HFFc6 (cell line): ENCODE results near the gene FBXW4. TPM values are rescaled to one million over a fixed set of nuclear protein-coding genes. Genes with fewer than 3 reads are reported as not detected.

Source experiments
- DNase-seq: peaks from one replicate; pipeline ENCODE4 v3.0.0-alpha.2; 2018
- H3K27ac Mint-ChIP-seq: 2 replicates; pipeline ENCODE4 v1.8.0; 2020; ENCODE audit warnings: mild to moderate bottlenecking, mixed read lengths
- H3K27me3 Mint-ChIP-seq: 2 replicates; pipeline ENCODE4 v1.8.0; 2021; ENCODE audit warnings: mild to moderate bottlenecking, moderate library complexity, mixed read lengths; ENCODE audit not compliant: insufficient read depth
- H3K36me3 Mint-ChIP-seq: 2 replicates; pipeline ENCODE4 v1.8.0; 2021; ENCODE audit warnings: low read depth, mixed read lengths
- H3K4me1 Mint-ChIP-seq: 2 replicates; pipeline ENCODE4 v1.8.0; 2020; ENCODE audit warnings: low read depth, mixed read lengths
- H3K4me3 Mint-ChIP-seq: 2 replicates; pipeline ENCODE4 v1.8.0; 2020; ENCODE audit warnings: mild to moderate bottlenecking, moderate library complexity, mixed read lengths
- H3K9me3 Mint-ChIP-seq: 2 replicates; pipeline ENCODE4 v1.8.0; 2020; ENCODE audit warnings: mild to moderate bottlenecking, mixed read lengths
- total RNA-seq, 6 experiments: library from RNA; stranded (reverse); fragmentation: NEBNext Ultra II Directional; extraction: Animal tissue kit (Norgen Biotek cat#: 25700); gene quantifications; 2 replicates in 1 of 6; 3 replicates in 5 of 6; pipeline ENCODE4 v1.2.3, GENCODE V29; 2021
- TF ChIP-seq, protein P1 (sequence below): fragments of 200-600 bp; sonication (generic); IDR thresholded peaks from 2 replicates; pipeline ENCODE4 v1.5.0; 2021; ENCODE audit warnings: antibody characterized with exemption, mild to moderate bottlenecking

Gene FBXW4
- total RNA-seq, 6 experiments from 2014 or later = 22.9 to 33.3 (median 28.8) TPM

DNA sequence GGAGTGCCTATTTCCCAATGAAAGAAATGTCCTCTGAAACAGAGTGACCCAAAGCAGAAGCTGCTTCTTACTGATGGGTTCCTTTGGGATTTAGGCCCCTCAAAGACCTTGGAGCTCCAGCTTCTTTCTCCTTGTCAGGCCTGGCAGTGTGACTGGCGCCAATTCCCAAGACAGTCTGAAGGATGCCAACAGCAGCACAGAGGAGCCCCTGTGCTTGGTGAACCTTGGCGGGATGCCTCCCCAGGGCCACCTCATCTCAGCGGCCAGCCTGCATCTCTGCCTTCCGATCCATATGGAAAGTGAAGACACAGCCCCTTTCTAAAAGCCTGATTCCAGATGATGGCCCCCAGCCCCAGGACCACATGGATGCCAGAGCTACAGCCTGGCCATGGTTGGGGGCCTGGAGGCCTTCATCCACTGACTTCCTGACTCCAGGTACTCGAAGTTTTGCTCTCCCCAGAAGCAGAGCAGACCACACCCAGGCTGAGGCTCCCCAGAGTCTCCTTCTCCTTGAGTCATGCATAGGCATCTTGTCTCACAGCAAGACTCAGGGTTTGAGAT lies 45.4 kb downstream of the FBXW4 start:
- Mint-ChIP-seq H3K27ac (no peak overlapping the region), H3K36me3 (no peaks in the 10 kb centered on the region), H3K4me1 (no peaks in the 10 kb centered on the region), H3K9me3 (no peaks in the 10 kb centered on the region), H3K4me3 (no peak overlapping the region), H3K27me3 (peaks cover 4% of the 10 kb centered on the region)
- no peak for DNase-seq
- TF ChIP-seq, protein P1, sequence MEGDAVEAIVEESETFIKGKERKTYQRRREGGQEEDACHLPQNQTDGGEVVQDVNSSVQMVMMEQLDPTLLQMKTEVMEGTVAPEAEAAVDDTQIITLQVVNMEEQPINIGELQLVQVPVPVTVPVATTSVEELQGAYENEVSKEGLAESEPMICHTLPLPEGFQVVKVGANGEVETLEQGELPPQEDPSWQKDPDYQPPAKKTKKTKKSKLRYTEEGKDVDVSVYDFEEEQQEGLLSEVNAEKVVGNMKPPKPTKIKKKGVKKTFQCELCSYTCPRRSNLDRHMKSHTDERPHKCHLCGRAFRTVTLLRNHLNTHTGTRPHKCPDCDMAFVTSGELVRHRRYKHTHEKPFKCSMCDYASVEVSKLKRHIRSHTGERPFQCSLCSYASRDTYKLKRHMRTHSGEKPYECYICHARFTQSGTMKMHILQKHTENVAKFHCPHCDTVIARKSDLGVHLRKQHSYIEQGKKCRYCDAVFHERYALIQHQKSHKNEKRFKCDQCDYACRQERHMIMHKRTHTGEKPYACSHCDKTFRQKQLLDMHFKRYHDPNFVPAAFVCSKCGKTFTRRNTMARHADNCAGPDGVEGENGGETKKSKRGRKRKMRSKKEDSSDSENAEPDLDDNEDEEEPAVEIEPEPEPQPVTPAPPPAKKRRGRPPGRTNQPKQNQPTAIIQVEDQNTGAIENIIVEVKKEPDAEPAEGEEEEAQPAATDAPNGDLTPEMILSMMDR = no peak

DNA sequence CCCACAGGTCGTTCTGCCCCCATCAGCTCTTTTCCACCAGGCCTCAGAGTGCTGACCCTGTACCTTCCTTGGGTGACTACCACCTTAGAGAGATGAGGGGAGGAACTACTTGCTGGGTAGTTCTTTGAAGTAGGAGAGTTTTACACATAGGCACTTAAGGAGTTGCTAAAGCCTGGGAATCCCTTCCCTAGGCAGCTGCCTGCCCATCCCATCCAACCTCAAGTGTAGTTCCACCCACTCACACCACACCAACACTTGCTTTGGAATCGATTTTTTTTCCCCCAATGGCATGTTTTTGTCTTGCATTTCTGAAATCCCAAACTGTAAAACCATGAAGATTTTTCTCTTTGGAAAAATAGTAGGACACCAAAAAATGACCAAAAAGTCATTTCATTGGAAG lies 47.7 kb downstream of the FBXW4 start:
- Mint-ChIP-seq H3K36me3 (no peaks in the 10 kb centered on the region), H3K9me3 (no peaks in the 10 kb centered on the region), H3K27me3 (peaks cover 4% of the 10 kb centered on the region), H3K4me1 (no peaks in the 10 kb centered on the region), H3K4me3 (no peak overlapping the region), H3K27ac (no peak overlapping the region)
- TF ChIP-seq, protein P1 = no peak
- no peak for DNase-seq

DNA sequence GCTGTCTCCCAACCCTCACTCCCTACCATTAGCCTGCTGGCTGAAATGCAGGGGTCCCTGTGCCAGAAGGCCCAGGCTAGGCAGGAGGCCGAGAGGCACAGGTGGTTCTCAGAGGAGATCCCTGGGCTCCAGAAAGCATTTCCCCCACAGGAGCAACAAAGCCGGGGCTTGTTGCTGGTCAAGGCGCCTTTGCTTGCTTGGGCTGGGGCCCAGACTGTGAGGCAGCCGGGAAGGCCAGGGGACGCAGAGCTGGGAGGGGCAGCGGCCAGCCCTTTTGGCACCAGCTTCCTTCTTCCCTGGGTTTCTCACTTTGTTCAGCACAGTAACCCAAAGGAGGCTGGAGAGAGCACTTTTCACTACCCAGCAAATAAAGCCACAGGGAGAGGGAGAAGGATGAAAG lies 48.6 kb downstream of the FBXW4 start:
- TF ChIP-seq, protein P1 = no peak
- no peaks in the 10 kb centered on the region for H3K9me3 Mint-ChIP-seq
- DNase-seq = no peak
- H3K4me1 Mint-ChIP-seq = no peaks in the 10 kb centered on the region
- no peak overlapping the region for H3K4me3 Mint-ChIP-seq
- peaks cover 2% of the 10 kb centered on the region; the same call in 1 of the 2 replicates for H3K36me3 Mint-ChIP-seq
- no peak overlapping the region for H3K27ac Mint-ChIP-seq
- H3K27me3 Mint-ChIP-seq = peaks cover 2% of the 10 kb centered on the region; the same call in 1 of the 2 replicates

DNA sequence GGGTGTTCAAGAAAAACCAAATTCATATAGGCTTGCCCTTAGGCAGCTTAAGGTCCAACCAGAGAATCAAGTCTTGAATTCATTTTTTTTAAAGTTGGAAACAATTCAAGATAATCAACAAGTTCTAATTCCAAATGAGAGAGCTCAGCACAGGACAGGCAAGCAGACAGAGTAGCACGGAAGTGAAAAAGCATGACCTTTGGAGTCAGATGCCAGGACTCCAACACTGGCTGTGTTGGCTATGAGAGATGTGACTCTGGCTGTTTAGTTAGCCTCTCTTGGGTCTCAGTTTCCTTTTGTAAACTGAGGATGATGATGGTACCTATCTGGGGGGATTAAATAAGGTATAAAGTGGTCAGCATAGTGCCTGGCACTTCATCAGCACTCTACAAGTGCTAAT lies 49.3 kb downstream of the FBXW4 start:
- peaks cover 2% of the 10 kb centered on the region; the same call in 1 of the 2 replicates for H3K27me3 Mint-ChIP-seq
- H3K4me3 Mint-ChIP-seq = no peak overlapping the region
- H3K9me3 Mint-ChIP-seq = no peaks in the 10 kb centered on the region
- TF ChIP-seq, protein P1 = no peak
- peaks cover 4% of the 10 kb centered on the region; the same call in 1 of the 2 replicates for H3K36me3 Mint-ChIP-seq
- H3K4me1 Mint-ChIP-seq = no peaks in the 10 kb centered on the region
- no peak for DNase-seq
- no peak overlapping the region for H3K27ac Mint-ChIP-seq

DNA sequence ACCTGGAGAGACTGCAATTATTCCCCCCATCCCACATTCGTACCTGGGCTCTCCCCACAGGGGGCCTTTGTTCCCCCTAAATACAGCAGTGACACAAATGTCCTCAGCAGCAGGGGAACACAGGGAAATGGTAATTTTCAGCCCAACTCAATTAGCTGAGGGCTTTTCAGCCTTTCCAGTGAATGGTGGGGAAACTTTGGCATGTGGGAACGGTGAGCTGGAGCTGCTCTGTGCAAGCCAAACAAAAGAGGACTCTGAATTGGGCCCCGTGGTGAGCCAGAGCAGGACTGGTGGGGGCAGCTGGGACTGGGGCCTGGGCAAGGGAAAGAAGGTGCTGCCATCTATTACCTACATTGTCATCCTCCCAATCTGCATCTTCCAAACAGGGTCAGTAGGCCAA lies 51.0 kb downstream of the FBXW4 start:
- no peaks in the 10 kb centered on the region; the same call in 1 of the 2 replicates for H3K27me3 Mint-ChIP-seq
- H3K4me1 Mint-ChIP-seq = no peaks in the 10 kb centered on the region
- peaks cover 4% of the 10 kb centered on the region; the same call in 1 of the 2 replicates for H3K36me3 Mint-ChIP-seq
- no peak for DNase-seq
- TF ChIP-seq, protein P1 = no peak
- H3K9me3 Mint-ChIP-seq = no peaks in the 10 kb centered on the region
- no peak overlapping the region for H3K27ac Mint-ChIP-seq
- H3K4me3 Mint-ChIP-seq = no peak overlapping the region
